LNCaP clone FGC (cell line): ENCODE results near the gene ITGA8.

Experiments used
- DNase-seq: peaks from one replicate; pipeline ENCODE4 v3.0.0-alpha.2; 2011; ENCODE audit warnings: low read depth
- H3K4me3 ChIP-seq: 2 replicates; pipeline ENCODE4 v1.5.1; 2011; ENCODE audit warnings: mild to moderate bottlenecking, low read depth, low read length, control low read depth
- CTCF ChIP-seq: IDR thresholded peaks from 2 replicates; pipeline ENCODE4 v1.5.1; 2012; ENCODE audit warnings: mild to moderate bottlenecking; ENCODE audit not compliant: control insufficient read depth, insufficient read depth; ENCODE audit errors: extremely low read depth

ITGA8 gene

GRCh38 chr10:15469111-15469510 is 250.6 kb downstream of the ITGA8 start:
- no peak for TF ChIP-seq CTCF
- no peak for DNase-seq
- no peak overlapping the region for H3K4me3 ChIP-seq

- no peak for DNase-seq
- TF ChIP-seq CTCF = no peak
- H3K4me3 ChIP-seq = no peak overlapping the region
These were observed 255.3 kb downstream of the ITGA8 start for GRCh38 chr10:15464381-15464780.
